Measurements from ENCODE around the gene RANGAP1. TPM values are rescaled to one million over a fixed set of nuclear protein-coding genes. Genes with fewer than 3 reads are reported as not detected.

The RANGAP1 gene, protein sequence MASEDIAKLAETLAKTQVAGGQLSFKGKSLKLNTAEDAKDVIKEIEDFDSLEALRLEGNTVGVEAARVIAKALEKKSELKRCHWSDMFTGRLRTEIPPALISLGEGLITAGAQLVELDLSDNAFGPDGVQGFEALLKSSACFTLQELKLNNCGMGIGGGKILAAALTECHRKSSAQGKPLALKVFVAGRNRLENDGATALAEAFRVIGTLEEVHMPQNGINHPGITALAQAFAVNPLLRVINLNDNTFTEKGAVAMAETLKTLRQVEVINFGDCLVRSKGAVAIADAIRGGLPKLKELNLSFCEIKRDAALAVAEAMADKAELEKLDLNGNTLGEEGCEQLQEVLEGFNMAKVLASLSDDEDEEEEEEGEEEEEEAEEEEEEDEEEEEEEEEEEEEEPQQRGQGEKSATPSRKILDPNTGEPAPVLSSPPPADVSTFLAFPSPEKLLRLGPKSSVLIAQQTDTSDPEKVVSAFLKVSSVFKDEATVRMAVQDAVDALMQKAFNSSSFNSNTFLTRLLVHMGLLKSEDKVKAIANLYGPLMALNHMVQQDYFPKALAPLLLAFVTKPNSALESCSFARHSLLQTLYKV
- total RNA-seq (10 to 100 TPM; 29.9 to 35.2 TPM), polyA plus RNA-seq (ENCODE audit: insufficient read length in 2 of 2) (100 to 1,000 TPM in 1 of 2 donors, 10 to 100 TPM in 1; 90.6 to 106 TPM)
- long read RNA-seq, donor 1, transcript RANGAP1-201 (16 exons, 3,060 nt), result major isoform, 7 of 91 reads
- long read RNA-seq, donor 1, partial matches to known transcripts, result 78 of 91 reads
- long read RNA-seq, donor 1, other reads (novel, unspliced or antisense), result 6 of 91 reads
- long read RNA-seq, donor 2, partial matches to known transcripts, result 17 of 20 reads
- long read RNA-seq, donor 2, other reads (novel, unspliced or antisense), result 0 of 20 reads
- long read RNA-seq, donor 3, partial matches to known transcripts, result 6 of 10 reads
- long read RNA-seq, donor 3, other reads (novel, unspliced or antisense), result 0 of 10 reads
- long read RNA-seq, donor 4, partial matches to known transcripts, result 0 of 3 reads
- long read RNA-seq, donor 4, other reads (novel, unspliced or antisense), result 0 of 3 reads

- peaks cover 27% of the 10 kb centered on the region for H3K36me3 ChIP-seq (ENCODE audit: control insufficient read depth, insufficient read depth, low read length)
- H3K27ac ChIP-seq (ENCODE audit: low read depth, low read length), result peak within 1 kb of the TSS; percentile 72
- WGBS (ENCODE audit: insufficient coverage), result under 1% methylated on average over 67 of the region's 77 CpGs
- no peaks in the 10 kb centered on the region for H3K27me3 ChIP-seq (ENCODE audit: control insufficient read depth, insufficient read depth, low read length)
- DNase-seq (ENCODE audit: low read depth in 4 of 6, low spot score in 6 of 6), result peak; percentile 96 to 100 (median 98)
- no peaks in the 10 kb centered on the region for H3K9me3 ChIP-seq (ENCODE audit: control insufficient read depth, insufficient read depth, low read length)
- H3K4me1 ChIP-seq (ENCODE audit: control insufficient read depth, insufficient read depth, low read length), result peaks cover 14% of the 10 kb centered on the region
- peak within 1 kb of the TSS; percentile 87 for H3K4me3 ChIP-seq (ENCODE audit: low read depth, low read length)
Measured at GRCh38 chr22:41285820-41286638, at the start of gene RANGAP1. TSS of gene RANGAP1 (minus strand) at chr22:41286187. CDS start at chr22:41281044, 5,143 bp downstream.

- H3K9me3 ChIP-seq (ENCODE audit: control insufficient read depth, insufficient read depth, low read length), result no peaks in the 10 kb centered on the region
- H3K36me3 ChIP-seq (ENCODE audit: control insufficient read depth, insufficient read depth, low read length), result peaks cover 91% of the 10 kb centered on the region
- H3K27me3 ChIP-seq (ENCODE audit: control insufficient read depth, insufficient read depth, low read length), result no peaks in the 10 kb centered on the region
- H3K4me1 ChIP-seq (ENCODE audit: control insufficient read depth, insufficient read depth, low read length), result no peaks in the 10 kb centered on the region
- 92% methylated on average over 9 of the region's 11 CpGs for WGBS (ENCODE audit: insufficient coverage)
- no peak for DNase-seq (ENCODE audit: low read depth in 4 of 6, low spot score in 6 of 6)
- no peak overlapping the region for H3K27ac ChIP-seq (ENCODE audit: low read depth, low read length)
- no peak overlapping the region for H3K4me3 ChIP-seq (ENCODE audit: low read depth, low read length)
Measured at GRCh38 chr22:41334951-41335635, 49.1 kb upstream of the RANGAP1 start.

- whole genome bisulfite sequencing (ENCODE audit: insufficient coverage), result 93% methylated on average over 3 of the region's 3 CpGs
- no peak for DNase-seq (ENCODE audit: low read depth in 4 of 6, low spot score in 6 of 6)
- no peaks in the 10 kb centered on the region for H3K4me1 ChIP-seq (ENCODE audit: control insufficient read depth, insufficient read depth, low read length)
Measured at GRCh38 chr22:41334215-41334614, 48.2 kb upstream of the RANGAP1 start.

GRCh38 chr22:41333806-41334205, 47.8 kb upstream of the RANGAP1 start:
- H3K4me1 ChIP-seq (ENCODE audit: control insufficient read depth, insufficient read depth, low read length), result no peaks in the 10 kb centered on the region
- H3K9me3 ChIP-seq (ENCODE audit: control insufficient read depth, insufficient read depth, low read length), result no peaks in the 10 kb centered on the region
- WGBS (ENCODE audit: insufficient coverage), result 86% methylated on average over 3 of the region's 3 CpGs
- peaks cover 90% of the 10 kb centered on the region for H3K36me3 ChIP-seq (ENCODE audit: control insufficient read depth, insufficient read depth, low read length)
- H3K4me3 ChIP-seq (ENCODE audit: low read depth, low read length), result no peak overlapping the region
- H3K27me3 ChIP-seq (ENCODE audit: control insufficient read depth, insufficient read depth, low read length), result no peaks in the 10 kb centered on the region
- no peak overlapping the region for H3K27ac ChIP-seq (ENCODE audit: low read depth, low read length)
- DNase-seq (ENCODE audit: low read depth in 4 of 6, low spot score in 6 of 6), result no peak

More at GRCh38 chr22:41334215-41334614, 48.2 kb upstream of the RANGAP1 start:
- no peaks in the 10 kb centered on the region for H3K27me3 ChIP-seq (ENCODE audit: control insufficient read depth, insufficient read depth, low read length)
- no peak overlapping the region for H3K27ac ChIP-seq (ENCODE audit: low read depth, low read length)
- H3K9me3 ChIP-seq (ENCODE audit: control insufficient read depth, insufficient read depth, low read length), result no peaks in the 10 kb centered on the region
- no peak overlapping the region for H3K4me3 ChIP-seq (ENCODE audit: low read depth, low read length)
- H3K36me3 ChIP-seq (ENCODE audit: control insufficient read depth, insufficient read depth, low read length), result peaks cover 91% of the 10 kb centered on the region

DNA sequence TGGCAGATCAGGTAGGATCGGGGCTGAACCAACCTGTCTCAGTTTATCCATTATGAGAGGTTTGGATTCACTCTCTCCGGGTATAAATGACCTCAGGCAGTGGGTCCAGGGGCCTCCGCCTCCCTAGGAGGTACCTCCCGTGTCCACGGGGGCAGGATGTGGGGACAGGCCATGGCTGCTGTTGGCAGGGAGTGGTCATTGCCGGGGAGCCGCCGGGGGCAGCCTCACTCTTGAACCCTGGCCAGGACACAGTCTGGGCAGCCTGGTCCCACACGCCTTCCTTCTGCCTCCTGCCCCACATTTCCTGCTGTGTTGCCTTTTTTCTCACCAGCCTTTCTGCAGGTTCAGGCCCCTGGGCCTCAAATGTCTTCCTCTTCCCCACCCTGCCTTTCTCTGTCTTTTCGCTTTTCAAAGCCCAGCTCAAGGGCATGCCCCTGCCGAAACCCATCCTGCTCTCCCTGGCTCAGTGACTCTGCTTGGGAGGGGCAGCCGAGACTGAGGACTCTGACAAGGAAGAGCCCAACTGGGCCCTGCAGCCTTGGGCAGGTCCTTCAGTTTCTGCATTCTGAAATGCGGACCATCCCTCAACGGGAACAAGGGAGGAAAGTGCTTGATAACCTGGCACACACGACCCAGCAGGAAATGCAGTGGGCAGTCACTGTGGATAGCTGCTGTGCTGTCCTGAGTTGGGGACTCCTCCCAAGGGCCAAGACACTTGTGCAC, 46.4 kb upstream of the RANGAP1 start:
- Histone ChIP-seq H3K27ac (ENCODE audit: low read depth, low read length) (no peak overlapping the region), H3K9me3 (ENCODE audit: control insufficient read depth, insufficient read depth, low read length) (no peaks in the 10 kb centered on the region), H3K36me3 (ENCODE audit: control insufficient read depth, insufficient read depth, low read length) (peaks cover 92% of the 10 kb centered on the region), H3K4me3 (ENCODE audit: low read depth, low read length) (no peak overlapping the region), H3K27me3 (ENCODE audit: control insufficient read depth, insufficient read depth, low read length) (no peaks in the 10 kb centered on the region), H3K4me1 (ENCODE audit: control insufficient read depth, insufficient read depth, low read length) (no peaks in the 10 kb centered on the region)
- WGBS (ENCODE audit: insufficient coverage), result 88% methylated on average over 15 of the region's 15 CpGs
- DNase-seq (ENCODE audit: low read depth in 4 of 6, low spot score in 6 of 6), result no peak

DNA sequence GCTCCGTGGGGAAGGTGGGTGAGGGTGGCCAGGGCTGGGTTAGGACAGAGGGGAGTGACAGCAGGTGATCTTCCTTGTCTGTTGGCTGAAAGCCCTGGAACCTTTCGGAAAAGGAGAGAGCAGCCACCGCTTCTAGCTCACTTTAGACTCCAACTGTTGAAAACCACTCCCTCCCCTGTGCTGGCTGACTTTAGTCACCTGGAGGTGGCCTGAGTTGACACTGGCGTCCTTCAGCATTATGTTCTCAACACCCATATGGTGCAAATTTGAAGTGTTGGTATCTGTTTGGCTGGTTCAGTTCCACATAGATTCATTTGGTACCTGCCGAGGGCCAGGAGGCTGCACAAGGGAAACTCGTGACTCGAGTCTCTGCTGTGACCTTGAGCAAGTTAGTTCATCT, 44.2 kb upstream of the RANGAP1 start:
- WGBS (ENCODE audit: insufficient coverage), result 100% methylated on average over 2 of the region's 7 CpGs
- H3K36me3 ChIP-seq (ENCODE audit: control insufficient read depth, insufficient read depth, low read length), result peaks cover 98% of the 10 kb centered on the region
- no peak overlapping the region for H3K27ac ChIP-seq (ENCODE audit: low read depth, low read length)

DNA sequence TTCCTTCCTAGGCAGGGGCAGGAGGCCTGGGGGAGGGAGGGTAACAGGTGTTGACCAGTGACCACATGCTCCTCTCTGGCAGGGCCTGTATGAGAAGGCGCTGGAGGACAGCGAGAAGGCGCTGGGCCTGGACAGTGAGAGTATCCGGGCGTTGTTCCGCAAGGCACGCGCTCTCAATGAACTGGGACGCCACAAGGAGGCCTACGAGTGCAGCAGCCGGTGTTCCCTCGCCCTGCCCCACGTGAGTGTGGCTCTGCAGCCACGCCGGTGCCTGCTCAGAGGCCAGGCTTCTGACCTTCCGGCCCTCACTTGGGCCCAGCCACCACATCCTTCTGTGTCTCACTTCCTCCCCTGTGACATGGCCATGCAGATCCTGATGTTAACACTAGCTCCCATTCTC, 41.1 kb upstream of the RANGAP1 start:
- peaks cover 98% of the 10 kb centered on the region for H3K36me3 ChIP-seq (ENCODE audit: control insufficient read depth, insufficient read depth, low read length)
- 88% methylated on average over 16 of the region's 16 CpGs for WGBS (ENCODE audit: insufficient coverage)
- no peak for DNase-seq (ENCODE audit: low read depth in 4 of 6, low spot score in 6 of 6)

More for the DNA sequence above, 44.2 kb upstream of the RANGAP1 start:
- DNase-seq (ENCODE audit: low read depth in 4 of 6, low spot score in 6 of 6), result no peak
- Histone ChIP-seq H3K4me1 (ENCODE audit: control insufficient read depth, insufficient read depth, low read length) (peaks cover 6% of the 10 kb centered on the region), H3K4me3 (ENCODE audit: low read depth, low read length) (no peak overlapping the region), H3K27me3 (ENCODE audit: control insufficient read depth, insufficient read depth, low read length) (no peaks in the 10 kb centered on the region), H3K9me3 (ENCODE audit: control insufficient read depth, insufficient read depth, low read length) (no peaks in the 10 kb centered on the region)

DNA sequence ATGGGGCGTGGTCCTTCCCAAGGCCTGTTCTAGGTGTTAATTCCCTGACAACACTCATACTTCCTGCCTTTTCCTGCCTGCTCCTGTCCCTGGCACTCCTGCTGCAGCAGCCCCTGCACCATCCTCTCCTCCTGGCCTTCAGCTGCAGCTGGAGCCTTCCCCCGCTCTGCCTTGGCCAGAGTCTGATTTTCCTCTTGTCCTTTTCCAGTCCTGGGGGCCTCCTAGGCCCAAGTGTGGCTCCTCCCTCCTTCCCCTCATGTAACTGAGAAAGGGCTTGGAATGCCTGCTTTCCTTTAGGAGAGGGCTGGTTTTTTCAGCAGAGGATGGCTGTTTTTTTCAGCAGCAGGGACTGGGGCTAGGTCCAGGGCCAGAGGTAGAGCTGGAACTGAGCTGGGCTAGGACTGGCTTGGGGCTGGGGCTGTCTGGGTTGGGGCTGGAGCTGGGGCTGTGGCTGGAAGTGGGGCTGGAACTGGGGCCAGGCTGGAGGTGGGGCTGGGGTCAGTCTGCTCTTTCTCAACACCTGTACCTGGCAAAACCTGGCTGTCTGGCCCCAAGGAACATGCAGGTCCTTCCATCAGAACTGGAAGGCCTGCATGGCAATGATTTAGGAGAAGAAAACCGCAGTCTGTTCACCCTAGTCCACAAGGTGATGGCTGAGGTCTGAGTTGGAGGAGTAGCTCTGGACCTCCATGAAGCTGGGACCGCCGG, 39.0 kb upstream of the RANGAP1 start:
- no peaks in the 10 kb centered on the region for H3K9me3 ChIP-seq (ENCODE audit: control insufficient read depth, insufficient read depth, low read length)
- H3K36me3 ChIP-seq (ENCODE audit: control insufficient read depth, insufficient read depth, low read length), result peaks cover 96% of the 10 kb centered on the region
- 93% methylated on average over 3 of the region's 5 CpGs for WGBS (ENCODE audit: insufficient coverage)
- H3K4me1 ChIP-seq (ENCODE audit: control insufficient read depth, insufficient read depth, low read length), result peaks cover 14% of the 10 kb centered on the region
- H3K27me3 ChIP-seq (ENCODE audit: control insufficient read depth, insufficient read depth, low read length), result no peaks in the 10 kb centered on the region
- no peak for DNase-seq (ENCODE audit: low read depth in 4 of 6, low spot score in 6 of 6)
- H3K27ac ChIP-seq (ENCODE audit: low read depth, low read length), result no peak overlapping the region
- no peak overlapping the region for H3K4me3 ChIP-seq (ENCODE audit: low read depth, low read length)

More for the DNA sequence above, 41.1 kb upstream of the RANGAP1 start:
- H3K27ac ChIP-seq (ENCODE audit: low read depth, low read length), result peak overlapping the region; percentile 3
- H3K4me1 ChIP-seq (ENCODE audit: control insufficient read depth, insufficient read depth, low read length), result peaks cover 6% of the 10 kb centered on the region
- H3K27me3 ChIP-seq (ENCODE audit: control insufficient read depth, insufficient read depth, low read length), result no peaks in the 10 kb centered on the region
- no peaks in the 10 kb centered on the region for H3K9me3 ChIP-seq (ENCODE audit: control insufficient read depth, insufficient read depth, low read length)
- H3K4me3 ChIP-seq (ENCODE audit: low read depth, low read length), result no peak overlapping the region
